ENCODE results near the gene FN1.

- TF ChIP-seq NFYB (CRISPR knock-in tag; conservative IDR thresholded peaks at IDR 0.05; ENCODE audit: low read depth): no peak
- TF ChIP-seq ESRRA (CRISPR knock-in tag; IDR thresholded peaks at IDR 0.05; ENCODE audit: borderline replicate concordance): no peak
- TF ChIP-seq TP53 (CRISPR knock-in tag; IDR thresholded peaks at IDR 0.05): no peak
- no peak for TF ChIP-seq CTCF (IDR thresholded peaks at IDR 0.05)
- TF ChIP-seq, protein P1, sequence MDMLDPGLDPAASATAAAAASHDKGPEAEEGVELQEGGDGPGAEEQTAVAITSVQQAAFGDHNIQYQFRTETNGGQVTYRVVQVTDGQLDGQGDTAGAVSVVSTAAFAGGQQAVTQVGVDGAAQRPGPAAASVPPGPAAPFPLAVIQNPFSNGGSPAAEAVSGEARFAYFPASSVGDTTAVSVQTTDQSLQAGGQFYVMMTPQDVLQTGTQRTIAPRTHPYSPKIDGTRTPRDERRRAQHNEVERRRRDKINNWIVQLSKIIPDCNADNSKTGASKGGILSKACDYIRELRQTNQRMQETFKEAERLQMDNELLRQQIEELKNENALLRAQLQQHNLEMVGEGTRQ (CRISPR knock-in tag; IDR thresholded peaks at IDR 0.05): no peak
- TF ChIP-seq ZNF232 (CRISPR knock-in tag; IDR thresholded peaks at IDR 0.05): no peak
- TF ChIP-seq IRF2 (CRISPR knock-in tag; IDR thresholded peaks at IDR 0.05; ENCODE audit: borderline replicate concordance, low read depth): no peak
- no peak for TF ChIP-seq SMAD4 (CRISPR knock-in tag; IDR thresholded peaks at IDR 0.05)
- TF ChIP-seq JAZF1 (CRISPR knock-in tag; IDR thresholded peaks at IDR 0.05): no peak
These were observed 78.9 kb downstream of the FN1 start for GRCh38 chr2:215356948-215357461.

Measured in WTC11 (cell line).